GM18507 (cell line): ENCODE measurements around the gene LY86.
"Not testable (repeated sequence)": the region's sequence is repeated elsewhere in the genome, so short reads cannot be mapped to it uniquely, and the experiment has no call there.

Source experiments
- DNase-seq: peaks from one replicate; pipeline ENCODE4 v3.0.0; 2011; ENCODE audit warnings: low read depth; ENCODE audit not compliant: insufficient read length; ENCODE audit errors: extremely low spot score
- FAIRE-seq: peaks from 2 replicates; lab custom pipeline; 2011; peaks lifted over from hg19 to GRCh38; lab: Jason Lieb, UNC

Gene LY86

GRCh38 chr6:6663421-6664135 lies 75.1 kb downstream of the LY86 start:
- FAIRE-seq, result no peak
- DNase-seq, result no peak

DNA sequence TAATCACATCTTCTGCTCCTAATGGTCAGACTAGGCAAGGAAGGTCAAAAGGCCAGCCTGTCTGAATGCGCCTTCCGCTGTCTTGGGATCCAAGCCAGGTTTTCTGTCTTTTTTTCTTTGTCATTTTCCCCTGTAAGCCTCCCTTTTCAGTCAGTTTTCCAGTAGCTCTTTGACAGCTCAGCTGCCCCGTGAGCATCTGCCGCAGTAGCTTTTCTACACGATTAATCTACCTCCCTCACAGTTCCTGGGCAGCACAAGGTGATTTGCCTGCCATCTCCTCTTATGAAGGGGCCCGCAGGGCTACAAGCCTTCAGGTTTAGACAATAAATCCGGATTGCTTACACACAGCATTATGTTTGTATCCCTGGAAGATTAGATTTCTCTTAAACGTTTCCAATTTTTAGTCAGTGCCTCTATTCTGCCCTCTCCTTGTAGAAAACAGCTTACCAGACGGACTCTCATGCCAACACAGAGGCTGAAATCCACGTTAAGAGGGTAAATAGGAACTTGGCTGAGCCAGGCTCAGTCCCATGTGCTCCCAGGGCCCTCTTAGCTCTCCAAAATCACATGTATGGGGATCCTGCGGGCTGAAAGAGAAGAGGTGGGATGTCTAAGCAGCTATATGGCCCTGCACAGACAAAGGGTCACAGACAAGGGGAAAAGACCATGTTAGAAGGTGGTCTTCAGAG lies 77.2 kb downstream of the LY86 start:
- DNase-seq, result no peak
- FAIRE-seq, result no peak

DNA sequence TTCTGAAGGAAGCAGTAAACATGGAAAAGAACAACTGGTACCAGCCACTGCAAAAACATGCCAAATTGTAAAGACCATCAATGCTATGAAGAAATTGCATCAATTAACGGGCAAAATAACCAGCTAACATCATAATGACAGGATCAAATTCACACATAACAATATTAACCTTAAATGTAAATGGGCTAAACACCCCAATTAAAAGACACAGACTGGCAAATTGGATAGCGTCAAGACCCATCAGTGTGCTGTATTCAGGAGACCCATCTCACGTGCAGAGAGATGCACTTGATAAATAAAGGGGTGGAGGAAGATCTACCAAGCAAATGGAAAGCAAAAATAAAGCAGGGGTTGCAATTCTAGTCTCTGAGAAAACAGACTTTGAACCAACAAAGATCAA lies 81.6 kb downstream of the LY86 start:
- not testable (repeated sequence) for DNase-seq, FAIRE-seq

GRCh38 chr6:6674872-6675271 lies 86.4 kb downstream of the LY86 start:
- FAIRE-seq (no peak), DNase-seq (no peak)

GRCh38 chr6:6676910-6677441 lies 88.5 kb downstream of the LY86 start:
- peak; percentile 92 for FAIRE-seq
- DNase-seq, result peak; percentile 53

DNA sequence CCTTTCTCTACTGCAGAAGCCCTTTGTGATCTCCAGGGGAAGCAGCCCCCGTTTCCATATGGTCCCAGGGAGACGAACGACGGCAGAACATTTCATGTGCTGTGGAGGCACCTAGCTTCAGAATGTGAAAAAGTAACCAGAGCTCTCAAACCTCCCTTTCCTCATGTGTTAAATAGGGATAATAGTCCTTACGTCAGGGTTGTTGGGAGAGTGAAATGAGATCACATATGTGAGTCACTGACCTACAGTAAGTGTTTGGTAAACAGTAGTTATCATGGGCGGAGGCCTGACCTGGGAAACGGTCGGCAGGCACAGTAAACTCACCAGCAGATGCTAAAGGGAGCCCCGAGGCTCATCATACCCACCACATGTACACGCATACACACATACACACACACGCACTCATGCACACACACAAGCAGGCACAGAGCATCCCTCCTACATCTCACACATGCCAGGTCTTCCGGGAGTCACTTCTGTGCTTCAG lies 89.7 kb downstream of the LY86 start:
- no peak for FAIRE-seq
- no peak for DNase-seq

DNA sequence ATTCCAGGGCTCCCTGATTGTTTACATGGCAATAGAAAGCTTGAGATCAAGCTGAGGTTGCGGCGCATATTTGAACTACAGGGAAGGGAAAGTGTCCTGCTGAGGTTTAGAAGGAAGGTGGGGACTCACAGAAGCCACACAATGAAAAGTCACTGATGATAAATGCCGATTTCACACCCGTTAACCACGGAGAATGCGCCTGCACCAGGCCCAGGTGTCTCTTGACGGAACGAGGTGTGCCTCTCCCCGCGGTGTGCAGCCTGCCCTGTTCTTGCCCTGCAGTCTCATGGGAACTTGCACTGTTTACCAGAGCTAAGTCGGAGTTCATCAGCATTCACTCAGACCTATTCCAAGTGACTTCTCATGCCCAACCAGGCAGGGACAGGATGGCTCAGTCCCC lies 90.3 kb downstream of the LY86 start:
- DNase-seq (no peak), FAIRE-seq (no peak)

DNA sequence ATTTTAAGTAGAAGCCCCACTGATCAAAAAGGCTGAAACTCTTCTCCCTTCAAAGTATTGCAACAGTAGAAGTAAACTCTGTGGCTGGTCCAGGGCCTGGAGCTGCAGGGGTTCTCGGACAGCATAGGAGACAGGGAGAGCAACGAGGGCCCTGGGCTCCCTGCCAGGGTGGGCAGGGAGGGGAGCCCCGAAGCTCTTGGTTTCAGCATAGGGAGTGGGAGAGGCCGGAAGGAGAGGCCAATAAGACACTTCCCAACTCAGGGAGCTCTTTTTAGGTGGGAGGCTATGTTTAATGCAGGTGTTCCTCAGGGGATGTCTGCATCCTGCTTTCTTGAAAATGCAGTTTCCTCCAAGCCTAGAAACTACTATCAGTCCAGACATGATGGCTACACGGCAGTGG lies 91.1 kb downstream of the LY86 start:
- FAIRE-seq, result no peak
- no peak for DNase-seq

DNA sequence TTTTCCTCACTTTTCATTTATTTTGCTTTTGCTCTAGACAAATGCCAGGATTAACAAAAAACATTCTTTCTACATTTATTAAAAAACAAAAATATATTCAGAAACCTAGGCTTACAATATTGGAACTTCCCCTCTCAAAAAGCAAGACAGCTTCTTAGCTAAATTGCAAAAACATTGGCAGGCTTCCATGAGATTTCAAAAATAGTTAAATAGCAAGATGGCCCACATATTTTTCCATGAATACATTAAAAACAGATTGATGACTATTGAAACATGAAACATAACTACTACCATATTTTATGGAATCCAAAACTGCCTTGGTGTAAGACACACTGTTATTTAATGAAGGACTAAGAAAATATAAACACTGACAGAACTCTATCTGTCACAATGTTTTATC lies 92.0 kb downstream of the LY86 start:
- FAIRE-seq (no peak), DNase-seq (no peak)

DNA sequence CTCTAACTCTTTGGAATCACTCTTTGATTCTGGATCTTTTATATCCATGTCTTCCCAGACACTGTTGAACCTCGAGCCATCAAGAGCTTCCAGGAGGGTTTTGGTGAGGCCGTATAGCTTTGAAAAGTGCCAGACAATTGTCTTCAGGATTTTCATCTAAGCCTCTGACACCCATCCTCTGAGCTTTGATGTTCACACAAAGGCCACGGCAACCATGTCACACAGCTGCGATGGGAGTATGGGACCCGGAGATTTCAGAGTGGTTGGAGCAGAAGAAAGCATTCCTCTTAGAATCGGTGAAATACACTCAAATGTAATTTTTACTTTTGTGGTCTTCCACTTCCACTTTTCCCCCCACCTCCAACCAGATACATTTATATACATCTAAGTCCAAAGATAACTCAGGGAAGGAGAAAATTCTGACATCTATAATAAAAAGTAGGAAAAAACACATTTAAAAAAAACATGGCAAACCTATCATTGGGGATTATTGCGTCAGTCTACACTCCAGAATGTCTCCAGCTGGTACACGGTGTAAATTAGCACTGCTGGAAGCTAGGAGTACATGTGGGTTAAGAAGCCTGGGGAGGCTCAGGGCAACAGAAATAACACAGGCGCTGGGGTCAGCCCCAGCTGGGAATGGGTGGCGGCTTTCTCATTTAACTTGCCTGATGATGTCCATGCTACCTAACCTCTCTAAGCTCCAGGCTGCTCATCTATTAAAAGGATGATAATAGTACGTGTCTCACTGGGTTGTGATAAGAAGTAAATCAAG lies 92.7 kb downstream of the LY86 start:
- no peak for FAIRE-seq

DNA sequence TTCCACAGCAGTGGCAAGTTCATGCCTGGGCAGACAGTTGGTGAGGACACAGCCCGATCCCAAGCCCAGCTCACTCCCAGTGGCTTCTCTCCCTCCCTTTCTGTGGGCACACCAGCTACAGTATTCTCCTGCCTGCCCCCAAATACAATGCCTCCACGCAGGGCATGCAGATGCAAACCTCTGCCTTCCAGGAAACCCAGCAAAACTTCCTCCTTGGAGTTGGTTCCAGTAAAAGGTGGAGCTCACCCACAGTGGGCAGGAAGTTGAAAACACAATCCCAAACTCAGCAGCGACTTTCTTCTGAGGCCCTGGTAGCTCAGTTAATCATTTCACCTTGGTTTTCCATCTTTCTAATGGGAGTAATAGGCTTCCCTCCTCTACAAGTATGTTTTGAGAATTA lies 93.7 kb downstream of the LY86 start:
- FAIRE-seq (no peak), DNase-seq (no peak)

More for the DNA sequence above, 92.7 kb downstream of the LY86 start:
- DNase-seq, result no peak

DNA sequence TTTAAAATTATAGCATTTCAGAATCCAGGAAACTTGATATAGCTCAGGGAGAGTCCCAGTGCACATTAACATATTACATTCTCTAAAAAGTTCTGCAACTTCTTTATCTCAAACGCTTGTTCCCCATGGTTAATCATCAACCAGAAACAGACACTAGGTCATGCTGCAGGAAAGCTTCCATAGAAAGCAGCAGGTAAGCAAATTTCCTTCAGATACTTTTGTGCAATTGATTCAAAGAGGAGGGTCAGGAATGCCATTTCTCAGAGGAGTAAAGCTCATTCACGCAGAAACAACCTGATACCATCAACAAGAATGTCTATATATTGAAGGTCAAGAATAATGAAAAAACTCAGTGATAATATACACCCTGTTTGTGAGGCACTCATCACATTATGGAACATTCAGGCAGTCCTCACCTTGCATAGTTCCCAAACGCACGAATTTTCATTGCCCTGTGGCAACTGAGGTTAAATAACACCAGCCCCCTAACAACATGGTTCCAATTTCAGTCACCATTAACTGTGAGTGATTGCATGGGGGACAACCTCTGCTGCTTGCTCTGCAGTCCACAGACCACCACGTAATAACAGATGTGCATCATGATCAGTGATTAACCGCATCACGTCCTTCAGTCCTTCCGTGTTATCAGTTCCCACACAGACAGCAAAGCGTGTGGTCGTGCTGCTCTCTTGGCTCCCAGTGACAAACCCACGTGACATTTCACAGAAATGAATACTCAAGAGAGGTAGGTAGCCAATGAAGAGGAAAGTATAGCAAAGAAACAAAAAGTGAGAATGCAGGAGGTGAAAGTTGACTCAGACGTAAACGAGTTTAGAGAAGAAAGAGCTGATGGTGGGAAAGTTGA lies 95.7 kb downstream of the LY86 start:
- FAIRE-seq (peak; percentile 97), DNase-seq (peak; percentile 66)

DNA sequence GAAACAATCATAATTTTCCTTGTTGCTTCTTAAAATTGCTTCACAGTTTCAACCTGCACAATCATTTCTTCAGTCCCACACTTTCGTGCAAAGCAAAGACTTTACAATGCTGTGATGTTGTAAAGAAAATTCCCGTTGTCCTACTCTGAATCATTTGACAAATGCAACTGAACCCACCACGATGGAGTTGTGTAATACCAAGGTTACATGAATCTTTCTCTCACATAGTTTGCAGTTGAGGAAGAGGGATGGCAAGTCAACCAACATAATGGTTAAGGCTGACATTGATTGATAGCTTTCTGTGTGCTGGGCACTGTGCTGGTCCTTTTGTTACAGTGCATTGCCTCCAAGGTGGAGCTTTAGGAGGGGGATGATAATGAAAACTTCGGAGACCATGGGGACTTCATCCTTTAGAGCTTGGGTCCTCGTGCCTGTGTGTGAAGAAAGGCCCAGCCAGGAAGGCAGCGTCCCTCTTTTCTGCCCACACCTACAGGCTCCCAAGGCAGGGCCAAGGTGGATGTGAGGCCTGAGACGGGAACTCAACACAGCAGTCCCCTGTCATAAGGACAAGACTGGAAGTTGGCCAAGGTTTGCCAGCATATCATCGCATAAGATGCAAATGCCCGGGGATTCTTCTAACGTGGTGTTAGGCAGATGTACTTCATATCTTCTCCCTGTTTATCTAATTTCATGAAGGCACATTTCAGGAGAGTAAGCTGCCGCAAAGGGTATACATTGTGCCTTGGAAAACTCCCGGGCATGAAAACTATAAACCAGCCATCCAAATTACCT lies 96.9 kb downstream of the LY86 start:
- FAIRE-seq (no peak), DNase-seq (no peak)

GRCh38 chr6:6686176-6686575 lies 97.7 kb downstream of the LY86 start:
- DNase-seq (no peak), FAIRE-seq (no peak)

DNA sequence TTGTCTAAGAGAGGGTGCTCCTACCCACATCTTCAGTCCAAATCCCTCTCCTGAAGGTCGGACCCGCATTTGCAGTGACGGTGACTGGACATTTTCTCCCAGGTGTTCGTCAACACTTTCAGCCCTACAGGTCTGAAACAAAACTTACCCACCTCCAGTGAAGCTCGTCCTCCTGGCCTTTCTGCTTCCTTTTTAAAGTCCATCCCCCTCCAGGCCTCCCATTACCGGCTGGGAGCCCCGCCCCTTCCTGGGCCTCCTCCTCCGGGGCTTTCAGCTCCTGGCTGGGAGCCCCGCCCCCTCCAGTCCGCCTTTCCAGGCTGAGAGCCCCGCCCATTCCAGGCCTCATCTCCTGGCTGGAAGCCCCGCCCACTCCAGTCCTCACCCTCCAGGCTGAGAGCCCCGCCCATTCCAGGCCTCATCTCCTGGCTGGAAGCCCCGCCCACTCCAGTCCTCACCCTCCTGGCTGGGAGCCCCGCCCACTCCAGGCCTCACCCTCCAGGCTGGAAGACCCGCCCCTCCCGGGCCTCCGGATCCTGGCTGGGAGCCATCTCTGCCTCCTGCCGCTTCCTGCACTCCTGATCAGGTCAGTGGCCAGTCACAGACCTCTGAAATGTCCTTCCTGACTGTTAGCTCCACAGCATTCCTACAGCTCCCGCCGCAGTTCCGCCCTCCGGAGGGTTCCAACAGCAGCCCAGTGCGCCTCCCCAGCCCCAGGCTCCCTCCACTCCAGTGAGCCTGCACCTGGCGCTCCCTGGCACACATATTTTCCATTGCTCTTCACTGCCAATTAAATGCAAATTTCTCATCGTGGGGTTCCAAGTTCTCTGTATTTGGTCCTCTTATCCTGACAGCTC lies 98.5 kb downstream of the LY86 start:
- FAIRE-seq (no peak), DNase-seq (no peak)

DNA sequence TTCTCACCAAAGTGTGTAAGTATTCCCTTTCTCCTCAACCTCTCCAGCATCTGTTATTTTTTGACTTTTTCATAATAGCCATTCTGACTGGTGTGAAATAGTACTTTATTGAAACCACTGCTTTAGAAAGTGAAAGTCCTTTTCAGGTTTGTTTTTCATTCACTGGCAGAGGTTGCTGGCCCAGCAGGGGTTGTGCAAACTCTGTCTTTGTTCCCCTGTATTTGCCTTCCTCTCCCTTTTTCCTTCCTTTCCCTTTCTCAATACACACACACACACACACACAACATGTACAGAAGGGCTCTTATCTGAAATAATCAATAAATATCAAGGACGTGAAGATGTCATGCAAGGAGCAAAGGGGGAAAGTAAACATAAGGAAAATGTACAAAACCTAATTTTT lies 99.8 kb downstream of the LY86 start:
- FAIRE-seq (peak; percentile 38), DNase-seq (no peak)

DNA sequence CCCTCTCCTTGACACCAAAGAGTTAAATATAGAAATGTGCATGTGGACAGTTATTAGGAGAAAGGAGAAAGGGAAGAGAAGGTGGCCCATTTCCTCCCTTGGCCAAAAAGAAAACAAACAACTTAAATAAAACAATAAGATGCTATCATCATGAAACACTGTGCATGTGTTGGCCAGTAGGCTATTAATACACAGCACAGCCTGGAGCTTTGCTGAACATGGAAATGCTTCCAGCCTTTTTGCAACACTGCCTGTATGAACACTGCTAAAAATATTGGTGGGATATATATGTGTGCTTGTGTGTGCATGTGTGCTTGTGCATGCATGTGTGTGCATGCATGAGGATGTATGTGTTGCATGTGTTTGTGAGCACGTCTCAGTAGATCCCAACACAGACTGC lies 100.4 kb downstream of the LY86 start:
- no peak for DNase-seq

More for the DNA sequence above, 100.4 kb downstream of the LY86 start:
- no peak for FAIRE-seq
